H9 (cell line): ENCODE results near the gene TMED10. TPM values are rescaled to one million over a fixed set of nuclear protein-coding genes. Genes with fewer than 3 reads are reported as not detected.

Experiments used
- DNase-seq: peaks from one replicate; pipeline ENCODE4 v3.0.0-alpha.2; 2017
- H2AFZ ChIP-seq: one replicate; pipeline ENCODE4 v1.6.1; 2013; ENCODE audit warnings: mild to moderate bottlenecking, low read length, control low read depth, moderate library complexity
- H2AK5ac ChIP-seq: 2 replicates; pipeline ENCODE4 v1.6.1; 2013; ENCODE audit warnings: low read length, control low read depth, mixed read lengths; ENCODE audit not compliant: insufficient read length
- H2BK120ac ChIP-seq: one replicate; pipeline ENCODE4 v1.6.1; 2013; ENCODE audit warnings: low read depth, mild to moderate bottlenecking, low read length, control low read depth, inconsistent platforms; ENCODE audit not compliant: poor library complexity, severe bottlenecking
- H2BK12ac ChIP-seq: 2 replicates; pipeline ENCODE4 v1.6.1; 2013; ENCODE audit warnings: low read length, control low read depth, mixed read lengths, low read depth; ENCODE audit not compliant: insufficient read length
- H2BK15ac ChIP-seq: 2 replicates; pipeline ENCODE4 v1.6.1; 2013; ENCODE audit warnings: low read depth, low read length, control low read depth
- H2BK20ac ChIP-seq: one replicate; pipeline ENCODE4 v1.6.1; 2013; ENCODE audit warnings: low read depth, mild to moderate bottlenecking, low read length, control low read depth, inconsistent platforms; ENCODE audit not compliant: poor library complexity, severe bottlenecking
- H2BK5ac ChIP-seq: 2 replicates; pipeline ENCODE4 v1.6.1; 2013; ENCODE audit warnings: low read length, control low read depth, mixed read lengths; ENCODE audit not compliant: insufficient read length
- H3K14ac ChIP-seq: 2 replicates; pipeline ENCODE4 v1.6.1; 2013; ENCODE audit warnings: low read length, control low read depth; ENCODE audit not compliant: insufficient read depth
- H3K18ac ChIP-seq: 2 replicates; pipeline ENCODE4 v1.6.1; 2013; ENCODE audit warnings: low read depth, mild to moderate bottlenecking, mixed read lengths, low read length, control low read depth; ENCODE audit not compliant: insufficient read length
- H3K23ac ChIP-seq: 2 replicates; pipeline ENCODE4 v1.6.1; 2013; ENCODE audit warnings: low read length, control low read depth, mixed read lengths, low read depth; ENCODE audit not compliant: insufficient read length
- H3K23me2 ChIP-seq: 2 replicates; pipeline ENCODE4 v1.6.1; 2013; ENCODE audit warnings: low read depth, mild to moderate bottlenecking, mixed read lengths, low read length, control low read depth; ENCODE audit not compliant: insufficient read length, poor library complexity, severe bottlenecking
- H3K27ac ChIP-seq: 2 replicates; pipeline ENCODE4 v1.5.1; 2013; ENCODE audit warnings: low read length, control low read depth, mixed read lengths, low read depth; ENCODE audit not compliant: insufficient read length
- H3K27me3 ChIP-seq: 2 replicates; pipeline ENCODE4 v1.6.1; 2013; ENCODE audit warnings: low read length, control low read depth, inconsistent platforms; ENCODE audit not compliant: insufficient read depth
- H3K4ac ChIP-seq: 2 replicates; pipeline ENCODE4 v1.6.1; 2013; ENCODE audit warnings: low read depth, mild to moderate bottlenecking, control low read depth, inconsistent platforms, low read length, moderate library complexity
- H3K4me1 ChIP-seq: 2 replicates; pipeline ENCODE4 v1.6.1; 2013; ENCODE audit warnings: low read length, control low read depth, inconsistent platforms; ENCODE audit not compliant: insufficient read depth
- H3K4me2 ChIP-seq: 2 replicates; pipeline ENCODE4 v1.6.1; 2013; ENCODE audit warnings: low read length, control low read depth, mixed read lengths; ENCODE audit not compliant: insufficient read length, insufficient read depth
- H3K56ac ChIP-seq: 2 replicates; pipeline ENCODE4 v1.6.1; 2013; ENCODE audit warnings: low read depth, mild to moderate bottlenecking, mixed read lengths, low read length, control low read depth; ENCODE audit not compliant: insufficient read length
- H3K79me1 ChIP-seq: 2 replicates; pipeline ENCODE4 v1.6.1; 2013; ENCODE audit warnings: low read depth, mild to moderate bottlenecking, moderate library complexity, low read length, control low read depth, inconsistent platforms; ENCODE audit not compliant: insufficient read depth, poor library complexity, severe bottlenecking
- H3K79me2 ChIP-seq: 2 replicates; pipeline ENCODE4 v1.6.1; 2013; ENCODE audit warnings: low read length, control low read depth, inconsistent platforms; ENCODE audit not compliant: insufficient read depth
- H3K9ac ChIP-seq: 2 replicates; pipeline ENCODE4 v1.6.1; 2013; ENCODE audit warnings: low read length, control low read depth, mixed read lengths; ENCODE audit not compliant: insufficient read length; ENCODE audit errors: extremely low read depth
- H3K9me3 ChIP-seq: one replicate; pipeline ENCODE4 v1.6.1; 2013; ENCODE audit warnings: low read depth, low read length, inconsistent platforms; ENCODE audit not compliant: control insufficient read depth
- H3T11ph ChIP-seq: one replicate; pipeline ENCODE4 v1.6.1; 2013; ENCODE audit warnings: mild to moderate bottlenecking, low read length, control low read depth, inconsistent platforms
- H4K20me1 ChIP-seq: one replicate; pipeline ENCODE4 v1.6.1; 2013; ENCODE audit not compliant: control insufficient read depth, insufficient read length, insufficient read depth
- H4K5ac ChIP-seq: 2 replicates; pipeline ENCODE4 v1.6.1; 2013; ENCODE audit warnings: low read depth, mild to moderate bottlenecking, mixed read lengths, low read length, control low read depth; ENCODE audit not compliant: insufficient read length
- H4K8ac ChIP-seq: replicated peaks from 2 replicates; pipeline ENCODE4 v1.6.1; 2013; ENCODE audit warnings: low read length, control low read depth, mixed read lengths, low read depth; ENCODE audit not compliant: insufficient read length
- H4K91ac ChIP-seq: 2 replicates; pipeline ENCODE4 v1.6.1; 2013; ENCODE audit warnings: low read depth, mild to moderate bottlenecking, moderate library complexity, mixed read lengths, low read length, control low read depth; ENCODE audit not compliant: insufficient read length
- H3K27ac Mint-ChIP-seq, 3 experiments: 2 replicates in 2 of 3; 3 replicates in 1 of 3; pipeline ENCODE4 v1.8.0; 2020 to 2021; ENCODE audit warnings: mixed read lengths in 3 of 3, mild to moderate bottlenecking in 1 of 3, moderate library complexity in 1 of 3
- H3K27me3 Mint-ChIP-seq: 2 replicates; pipeline ENCODE4 v1.8.0; 2021; ENCODE audit warnings: low read depth, mild to moderate bottlenecking, moderate library complexity, mixed read lengths
- H3K36me3 Mint-ChIP-seq, 3 experiments: 2 replicates in 2 of 3; 3 replicates in 1 of 3; pipeline ENCODE4 v1.8.0; 2020 to 2021; ENCODE audit warnings: low read depth in 3 of 3, mixed read lengths in 3 of 3; ENCODE audit not compliant: insufficient read depth in 1 of 3
- H3K4me1 Mint-ChIP-seq, 2 experiments: 2 replicates each; pipeline ENCODE4 v1.8.0; 2020; ENCODE audit warnings: mixed read lengths in 2 of 2
- H3K4me3 Mint-ChIP-seq, 2 experiments: 2 replicates in 1 of 2; 3 replicates in 1 of 2; pipeline ENCODE4 v1.8.0; 2020 to 2021; ENCODE audit warnings: mild to moderate bottlenecking in 2 of 2, mixed read lengths in 2 of 2, moderate library complexity in 1 of 2
- H3K9me3 Mint-ChIP-seq, 2 experiments: 2 replicates in 1 of 2; 3 replicates in 1 of 2; pipeline ENCODE4 v1.8.0; 2020; ENCODE audit warnings: mild to moderate bottlenecking in 2 of 2, mixed read lengths in 2 of 2, moderate library complexity in 1 of 2
- CTCF ChIP-seq: fragments of 200-600 bp; sonication (generic); conservative IDR thresholded peaks from 3 replicates; pipeline ENCODE4 v1.8.0; 2021; ENCODE audit warnings: antibody characterized with exemption, mild to moderate bottlenecking
- WGBS: extraction: QIAGEN DNeasy Blood & Tissue Kit; methylation state at CpG from one replicate; pipeline ENCODE4 v1.1.7; 2013; ENCODE audit warnings: missing lambda C conversion rate, low lambda C conversion rate, mixed read lengths; ENCODE audit not compliant: insufficient read length; ENCODE audit errors: extremely low coverage; 5-methylcytosine and 5-hydroxymethylcytosine counted together
- total RNA-seq: library from RNA; stranded (reverse); gene quantifications from 2 replicates; pipeline ENCODE4 v1.2.1, GENCODE V29; 2021

Gene TMED10
- total RNA-seq, 1 experiment from 2014 or later: 176 TPM

GRCh38 chr14:75222208-75222701, 45.8 kb upstream of the TMED10 start:
- WGBS: no CpG with 5 or more reads among the region's 12 CpGs
- Mint-ChIP-seq H3K4me1 (peaks cover 25% of the 10 kb centered on the region in 2 experiments), H3K27me3 (no peaks in the 10 kb centered on the region), H3K27ac (peak overlapping the region; percentile 11 to 71 (median 44)), H3K36me3 (no peaks in the 10 kb centered on the region), H3K4me3 (no peak overlapping the region; a peak in 1 of 5 replicates), H3K9me3 (no peaks in the 10 kb centered on the region)
- H4K5ac ChIP-seq: no peak overlapping the region
- no peak overlapping the region for H3K18ac ChIP-seq
- H4K8ac ChIP-seq: no peak overlapping the region
- no peak overlapping the region for H2AFZ ChIP-seq
- H2BK12ac ChIP-seq: no peak overlapping the region
- H2BK120ac ChIP-seq: no peak overlapping the region
- no peaks in the 10 kb centered on the region for H3K79me2 ChIP-seq
- H3K4ac ChIP-seq: no peak overlapping the region
- TF ChIP-seq CTCF: no peak
- no peak overlapping the region for H2BK5ac ChIP-seq
- no peak overlapping the region for H3T11ph ChIP-seq
- H2AK5ac ChIP-seq: no peak overlapping the region
- no peak overlapping the region for H2BK15ac ChIP-seq
- H3K23ac ChIP-seq: no peak overlapping the region
- H3K27ac ChIP-seq: no peak overlapping the region
- peak; percentile 42 for DNase-seq
- H3K4me2 ChIP-seq: peak overlapping the region; percentile 6
- no peak overlapping the region for H3K14ac ChIP-seq
- no peak overlapping the region for H2BK20ac ChIP-seq
- no peak overlapping the region for H3K9ac ChIP-seq
- peaks cover 5% of the 10 kb centered on the region; the same call in 1 of the 2 replicates for H3K4me1 ChIP-seq
- no peak overlapping the region for H4K91ac ChIP-seq
- no peaks in the 10 kb centered on the region for H3K27me3 ChIP-seq
- no peaks in the 10 kb centered on the region for H4K20me1 ChIP-seq
- no peaks in the 10 kb centered on the region for H3K79me1 ChIP-seq
- H3K23me2 ChIP-seq: no peaks in the 10 kb centered on the region
- H3K56ac ChIP-seq: no peak overlapping the region
- no peaks in the 10 kb centered on the region for H3K9me3 ChIP-seq
